ENCODE measurements around the gene KMT2D.

The KMT2D gene

GRCh38 chr12:49051777-49052438 lies 8.7 kb downstream of the KMT2D start:
- no peak overlapping the region for H3K27ac ChIP-seq (ENCODE audit: low read length)
- H3K9me3 ChIP-seq (ENCODE audit: insufficient read depth, low read length), result no peaks in the 10 kb centered on the region
- H3K4me1 ChIP-seq (ENCODE audit: low read length), result peaks cover 15% of the 10 kb centered on the region
- TF ChIP-seq EZH2phosphoT487 (IDR thresholded peaks at IDR 0.05; ENCODE audit: low read depth), result no peak
- TF ChIP-seq, protein P1, sequence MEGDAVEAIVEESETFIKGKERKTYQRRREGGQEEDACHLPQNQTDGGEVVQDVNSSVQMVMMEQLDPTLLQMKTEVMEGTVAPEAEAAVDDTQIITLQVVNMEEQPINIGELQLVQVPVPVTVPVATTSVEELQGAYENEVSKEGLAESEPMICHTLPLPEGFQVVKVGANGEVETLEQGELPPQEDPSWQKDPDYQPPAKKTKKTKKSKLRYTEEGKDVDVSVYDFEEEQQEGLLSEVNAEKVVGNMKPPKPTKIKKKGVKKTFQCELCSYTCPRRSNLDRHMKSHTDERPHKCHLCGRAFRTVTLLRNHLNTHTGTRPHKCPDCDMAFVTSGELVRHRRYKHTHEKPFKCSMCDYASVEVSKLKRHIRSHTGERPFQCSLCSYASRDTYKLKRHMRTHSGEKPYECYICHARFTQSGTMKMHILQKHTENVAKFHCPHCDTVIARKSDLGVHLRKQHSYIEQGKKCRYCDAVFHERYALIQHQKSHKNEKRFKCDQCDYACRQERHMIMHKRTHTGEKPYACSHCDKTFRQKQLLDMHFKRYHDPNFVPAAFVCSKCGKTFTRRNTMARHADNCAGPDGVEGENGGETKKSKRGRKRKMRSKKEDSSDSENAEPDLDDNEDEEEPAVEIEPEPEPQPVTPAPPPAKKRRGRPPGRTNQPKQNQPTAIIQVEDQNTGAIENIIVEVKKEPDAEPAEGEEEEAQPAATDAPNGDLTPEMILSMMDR (IDR thresholded peaks at IDR 0.05; ENCODE audit: low read depth, low read length), result no peak
- no peak overlapping the region for H3K4me3 ChIP-seq (ENCODE audit: low read length)
- H4K20me1 ChIP-seq (ENCODE audit: insufficient read depth, low read length), result peaks cover 28% of the 10 kb centered on the region
- H2AFZ ChIP-seq (ENCODE audit: low read depth, low read length), result no peak overlapping the region
- no peaks in the 10 kb centered on the region for H3K27me3 ChIP-seq (ENCODE audit: low read depth, low read length)
- H3K4me2 ChIP-seq (ENCODE audit: low read length), result no peak overlapping the region
- H3K79me2 ChIP-seq (ENCODE audit: low read length), result peaks cover 31% of the 10 kb centered on the region
- H3K9ac ChIP-seq (ENCODE audit: low read length), result no peak overlapping the region
- peaks cover 65% of the 10 kb centered on the region for H3K36me3 ChIP-seq (replicated peaks; ENCODE audit: low read depth, low read length)

DNA sequence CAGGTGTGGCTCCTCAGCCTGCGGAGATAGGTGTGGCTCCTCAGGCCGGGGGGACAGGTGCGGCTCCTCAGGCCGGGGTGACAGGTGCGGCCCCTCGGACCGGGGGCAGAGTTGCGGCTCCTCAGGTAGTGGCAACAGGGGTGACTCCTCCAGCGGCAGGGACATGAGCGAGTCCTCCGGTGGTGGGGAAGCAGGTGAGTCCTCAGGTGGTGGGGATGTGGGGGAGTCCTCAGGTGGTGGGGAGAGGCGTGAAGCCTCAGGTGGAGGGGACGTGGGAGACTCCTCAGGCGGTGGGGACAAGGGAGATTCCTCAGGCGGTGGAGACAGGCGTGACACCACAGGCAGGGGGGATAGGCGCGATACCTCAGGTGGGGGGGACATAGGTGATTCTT lies 9.2 kb downstream of the KMT2D start:
- TF ChIP-seq EZH2phosphoT487 (IDR thresholded peaks at IDR 0.05; ENCODE audit: low read depth), result no peak
- TF ChIP-seq, protein P1 (IDR thresholded peaks at IDR 0.05; ENCODE audit: low read depth, low read length), result no peak
- H3K4me2 ChIP-seq (ENCODE audit: low read length), result no peak overlapping the region
- H3K79me2 ChIP-seq (ENCODE audit: low read length), result peaks cover 25% of the 10 kb centered on the region
- H3K9me3 ChIP-seq (ENCODE audit: insufficient read depth, low read length), result no peaks in the 10 kb centered on the region
- no peak overlapping the region for H3K9ac ChIP-seq (ENCODE audit: low read length)
- peaks cover 67% of the 10 kb centered on the region for H3K36me3 ChIP-seq (replicated peaks; ENCODE audit: low read depth, low read length)
- peaks cover 23% of the 10 kb centered on the region for H4K20me1 ChIP-seq (ENCODE audit: insufficient read depth, low read length)
- H3K27me3 ChIP-seq (ENCODE audit: low read depth, low read length), result no peaks in the 10 kb centered on the region
- H3K27ac ChIP-seq (ENCODE audit: low read length), result no peak overlapping the region
- H3K4me3 ChIP-seq (ENCODE audit: low read length), result no peak overlapping the region
- peaks cover 9% of the 10 kb centered on the region for H3K4me1 ChIP-seq (ENCODE audit: low read length)
- no peak overlapping the region for H2AFZ ChIP-seq (ENCODE audit: low read depth, low read length)

DNA sequence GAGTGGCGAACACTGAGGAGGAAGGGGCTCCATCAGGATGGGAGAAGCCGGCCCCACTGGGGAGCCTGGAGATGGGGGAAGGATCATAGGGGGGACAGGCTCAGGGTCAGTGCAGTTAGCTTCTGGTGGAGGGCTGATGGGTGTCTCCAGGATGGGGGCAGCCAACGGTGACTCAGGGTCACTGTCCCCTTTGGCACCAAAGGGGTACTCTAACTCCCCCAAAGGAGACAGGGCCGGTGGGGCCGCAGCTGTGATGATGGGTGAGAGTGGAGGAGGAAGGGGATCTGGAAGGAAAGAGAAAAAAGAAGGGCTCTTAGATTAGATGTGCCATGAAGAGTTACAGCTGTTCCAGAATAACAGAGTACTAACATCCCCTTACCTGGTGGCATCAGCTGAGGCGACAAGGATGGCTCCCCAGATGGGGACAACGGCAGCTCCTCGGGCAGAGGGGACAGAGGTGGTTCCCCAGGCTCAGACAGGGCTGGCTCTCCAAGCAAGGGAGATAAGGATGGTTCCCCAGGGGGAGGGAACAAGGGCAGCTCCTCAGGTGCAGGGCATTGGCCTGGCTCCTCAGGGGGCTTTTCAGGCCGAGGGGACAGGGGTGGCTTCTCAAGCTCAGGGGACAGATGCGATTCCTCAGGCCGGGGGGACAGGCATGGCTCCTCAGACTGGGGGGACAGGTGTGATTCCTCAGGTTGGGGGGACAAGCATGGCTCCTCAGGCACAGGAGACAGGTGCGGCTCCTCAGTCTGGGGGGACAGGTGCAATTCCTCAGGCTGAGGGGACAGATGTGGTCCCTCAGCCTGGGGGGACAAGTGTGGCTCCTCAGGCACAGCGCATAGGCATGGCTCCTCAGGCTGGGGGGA lies 9.9 kb downstream of the KMT2D start:
- Histone ChIP-seq H3K4me1 (ENCODE audit: low read length) (peaks cover 3% of the 10 kb centered on the region; the same call in 1 of the 2 replicates), H3K79me2 (ENCODE audit: low read length) (peaks cover 19% of the 10 kb centered on the region), H3K4me3 (ENCODE audit: low read length) (no peak overlapping the region), H3K4me2 (ENCODE audit: low read length) (no peak overlapping the region), H3K9me3 (ENCODE audit: insufficient read depth, low read length) (no peaks in the 10 kb centered on the region), H3K27ac (ENCODE audit: low read length) (no peak overlapping the region), H3K9ac (ENCODE audit: low read length) (no peak overlapping the region), H3K27me3 (ENCODE audit: low read depth, low read length) (no peaks in the 10 kb centered on the region), H3K36me3 (replicated peaks; ENCODE audit: low read depth, low read length) (peaks cover 73% of the 10 kb centered on the region), H4K20me1 (ENCODE audit: insufficient read depth, low read length) (peaks cover 17% of the 10 kb centered on the region), H2AFZ (ENCODE audit: low read depth, low read length) (no peak overlapping the region)
- TF ChIP-seq, protein P1 (IDR thresholded peaks at IDR 0.05; ENCODE audit: low read depth, low read length), result no peak
- no peak for TF ChIP-seq EZH2phosphoT487 (IDR thresholded peaks at IDR 0.05; ENCODE audit: low read depth)

DNA sequence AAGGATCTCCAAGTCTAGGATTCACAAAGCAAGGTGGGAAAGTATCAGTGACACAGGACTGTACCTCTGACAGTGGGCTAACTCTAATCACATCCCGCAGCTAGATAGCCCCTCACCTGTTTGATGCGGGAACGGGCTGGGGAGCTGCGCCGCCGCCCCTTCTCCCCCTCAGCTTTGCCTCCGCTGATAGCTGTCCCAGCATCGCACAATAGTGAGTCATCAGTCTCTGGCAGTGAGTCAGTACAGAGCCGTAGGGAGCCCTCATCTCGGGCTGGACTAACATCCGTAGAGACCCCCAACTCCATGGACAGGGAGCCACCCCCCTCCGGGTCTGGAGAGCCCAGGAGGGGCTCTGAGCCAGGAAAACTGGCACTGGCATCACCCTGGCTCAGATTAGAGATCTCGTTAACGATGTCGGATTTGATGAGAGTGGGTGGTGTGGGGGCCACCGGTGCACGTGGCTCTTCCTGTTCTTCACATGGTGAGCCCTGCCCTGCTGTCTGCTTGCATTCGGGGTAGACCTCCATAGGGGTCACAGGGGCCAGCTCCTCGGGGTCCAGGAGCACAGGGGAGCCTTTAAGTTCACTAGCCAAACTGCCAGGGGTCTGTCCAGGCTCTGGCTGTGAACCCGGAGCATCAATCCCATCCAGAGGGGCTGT lies 10.9 kb downstream of the KMT2D start:
- Histone ChIP-seq H4K20me1 (ENCODE audit: insufficient read depth, low read length) (peaks cover 6% of the 10 kb centered on the region; the same call in 1 of the 2 replicates), H3K27ac (ENCODE audit: low read length) (no peak overlapping the region), H3K27me3 (ENCODE audit: low read depth, low read length) (no peaks in the 10 kb centered on the region), H3K9me3 (ENCODE audit: insufficient read depth, low read length) (no peaks in the 10 kb centered on the region), H2AFZ (ENCODE audit: low read depth, low read length) (no peak overlapping the region), H3K4me3 (ENCODE audit: low read length) (no peak overlapping the region), H3K4me1 (ENCODE audit: low read length) (no peaks in the 10 kb centered on the region), H3K79me2 (ENCODE audit: low read length) (peaks cover 9% of the 10 kb centered on the region), H3K36me3 (replicated peaks; ENCODE audit: low read depth, low read length) (peaks cover 75% of the 10 kb centered on the region), H3K9ac (ENCODE audit: low read length) (no peak overlapping the region), H3K4me2 (ENCODE audit: low read length) (no peak overlapping the region)
- TF ChIP-seq, protein P1 (IDR thresholded peaks at IDR 0.05; ENCODE audit: low read depth, low read length), result no peak
- TF ChIP-seq EZH2phosphoT487 (IDR thresholded peaks at IDR 0.05; ENCODE audit: low read depth), result no peak

All from OCI-LY3 (cell line).